Activated CD8-positive, alpha-beta T cell treated with anti-CD3 and anti-CD28 coated beads for 36 hours (primary cell): ENCODE results near the gene RAB18. TPM values are rescaled to one million over a fixed set of nuclear protein-coding genes. Genes with fewer than 3 reads are reported as not detected.
A peak's percentile ranks its signal among the peaks of the same experiment; 100 is the strongest.

Experiments
- ATAC-seq: fragments of 200-7000 bp; cut with Tn5 transposase; one replicate; pipeline ENCODE4 v1.10.0; 2021; ENCODE audit warnings: mild to moderate bottlenecking, moderate library complexity
- CTCF ChIA-PET: fragments of 350-600 bp; sonication (Branson Sonifier 250); formaldehyde crosslinking; loops from one replicate; lab custom pipeline; 2021; ENCODE audit warnings: antibody characterized with exemption; lab: Charles Lee
- POLR2A ChIA-PET: fragments of 350-600 bp; sonication (Branson Sonifier 250); formaldehyde crosslinking; loops from one replicate; lab custom pipeline; 2021; ENCODE audit warnings: antibody characterized with exemption; lab: Charles Lee
- DNase-seq: peaks from one replicate; pipeline ENCODE4 v3.0.0-alpha.2; 2020
- H3K27ac Mint-ChIP-seq: one replicate; pipeline ENCODE4 v1.8.0; 2021; ENCODE audit warnings: mild to moderate bottlenecking, mixed read lengths
- H3K27me3 Mint-ChIP-seq: one replicate; pipeline ENCODE4 v1.8.0; 2021; ENCODE audit warnings: mixed read lengths
- H3K36me3 Mint-ChIP-seq: one replicate; pipeline ENCODE4 v1.8.0; 2021; ENCODE audit warnings: low read depth, mixed read lengths
- H3K4me1 Mint-ChIP-seq: one replicate; pipeline ENCODE4 v1.8.0; 2021; ENCODE audit warnings: low read depth, mixed read lengths
- H3K4me3 Mint-ChIP-seq: one replicate; pipeline ENCODE4 v1.8.0; 2021; ENCODE audit warnings: mild to moderate bottlenecking, moderate library complexity, mixed read lengths
- H3K9me3 Mint-ChIP-seq: one replicate; pipeline ENCODE4 v1.8.0; 2021; ENCODE audit warnings: mixed read lengths
- CTCF ChIP-seq: fragments of 200-600 bp; IDR thresholded peaks from one replicate; pipeline ENCODE4 v1.8.0; 2022; ENCODE audit warnings: antibody characterized with exemption, mild to moderate bottlenecking
- intact Hi-C: fragments of 100-400 bp; cut with micrococcal nuclease; formaldehyde crosslinking; loops from one replicate; pipeline ENCODE4 v1.10.0; 2022
- total RNA-seq, 2 experiments: library from RNA; stranded (reverse); gene quantifications; one replicate each; pipeline ENCODE4 v1.2.3, GENCODE V29; 2021

RAB18 gene
- total RNA-seq, 2 experiments from 2014 or later = 42.0 to 47.2 TPM

DNA sequence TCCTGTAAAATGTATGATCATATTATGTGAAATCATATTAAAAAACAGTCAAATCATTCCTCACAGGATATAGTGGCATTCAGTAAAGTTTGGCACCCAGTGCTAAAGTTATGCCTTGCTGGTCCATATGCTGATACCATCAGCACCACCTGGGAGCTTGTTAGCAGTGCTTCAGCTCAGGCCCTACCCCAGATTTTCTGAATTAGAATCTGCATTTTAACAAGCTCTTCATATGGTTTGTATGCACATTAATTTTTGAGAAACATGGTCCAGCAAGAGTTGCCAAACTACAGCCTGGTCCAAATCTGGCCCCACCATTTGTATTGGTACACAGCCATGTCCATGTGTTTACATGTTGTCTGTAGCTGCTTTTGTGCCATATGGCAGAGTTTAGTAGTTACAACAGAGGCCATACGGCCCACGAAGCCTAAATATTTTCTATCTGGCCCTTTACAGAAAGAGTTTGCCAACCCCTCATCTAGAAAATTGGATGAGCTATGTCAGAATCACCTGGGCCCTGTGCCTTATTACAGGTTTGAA is 30.1 kb downstream of the RAB18 start:
- H3K9me3 Mint-ChIP-seq = no peaks in the 10 kb centered on the region
- no peak overlapping the region for H3K27ac Mint-ChIP-seq
- no peak for ATAC-seq
- H3K27me3 Mint-ChIP-seq = no peaks in the 10 kb centered on the region
- intact Hi-C loops = no loop called here
- DNase-seq = no peak
- H3K4me1 Mint-ChIP-seq = peaks cover 28% of the 10 kb centered on the region
- no peak for TF ChIP-seq CTCF
- ChIA-PET CTCF (interaction anchor here (0.7 to 0.9 kb wide), 2 partner anchors 10 to 29 kb away, joined by 3 read pairs; no protein-coding TSS in a partner anchor), POLR2A (no interaction called here)
- H3K36me3 Mint-ChIP-seq = peaks cover 20% of the 10 kb centered on the region
- H3K4me3 Mint-ChIP-seq = no peak overlapping the region

DNA sequence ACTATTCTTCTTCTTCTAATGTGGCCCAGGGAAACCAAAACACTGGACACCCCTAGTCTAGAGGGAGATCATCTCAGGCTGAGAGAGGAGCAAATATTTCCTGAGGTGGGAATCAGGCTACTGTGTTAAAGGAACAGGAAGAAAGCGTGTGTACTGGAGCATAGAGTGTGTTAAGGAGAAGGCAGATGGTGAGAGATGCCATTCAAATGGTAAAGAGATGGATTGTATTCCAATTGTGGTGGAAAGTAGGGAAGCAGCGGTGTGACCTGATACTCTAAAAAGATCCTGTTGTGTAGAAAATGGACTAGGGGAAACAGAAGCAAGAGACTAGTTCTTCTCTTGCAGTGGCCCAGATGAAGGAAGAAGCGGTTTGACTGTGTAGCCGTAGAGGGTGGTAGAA is 31.2 kb downstream of the RAB18 start:
- ChIA-PET CTCF (no interaction called here), POLR2A (no interaction called here)
- DNase-seq = no peak
- Mint-ChIP-seq H3K4me1 (peaks cover 24% of the 10 kb centered on the region), H3K27me3 (no peaks in the 10 kb centered on the region), H3K4me3 (no peak overlapping the region), H3K36me3 (peaks cover 20% of the 10 kb centered on the region), H3K27ac (no peak overlapping the region), H3K9me3 (no peaks in the 10 kb centered on the region)
- intact Hi-C loops = no loop called here
- TF ChIP-seq CTCF = no peak
- no peak for ATAC-seq

GRCh38 chr10:27536437-27536836 is 32.3 kb downstream of the RAB18 start:
- Mint-ChIP-seq H3K9me3 (no peaks in the 10 kb centered on the region), H3K4me1 (peaks cover 27% of the 10 kb centered on the region), H3K27ac (no peak overlapping the region), H3K27me3 (no peaks in the 10 kb centered on the region), H3K36me3 (peaks cover 26% of the 10 kb centered on the region), H3K4me3 (no peak overlapping the region)
- CTCF ChIA-PET = interaction anchor here (1.3 kb wide), 1 partner anchor 152 kb away, joined by 3 read pairs; no protein-coding TSS in a partner anchor
- POLR2A ChIA-PET = interaction anchor here (0.8 kb wide), 1 partner anchor 590 kb away, joined by 3 read pairs; no protein-coding TSS in a partner anchor
- intact Hi-C loops = no loop called here
- no peak for TF ChIP-seq CTCF
- no peak for DNase-seq
- no peak for ATAC-seq

- H3K4me1 Mint-ChIP-seq = peaks cover 29% of the 10 kb centered on the region
- no peak overlapping the region for H3K4me3 Mint-ChIP-seq
- intact Hi-C loops = no loop called here
- DNase-seq (no peak), ATAC-seq (no peak)
- H3K36me3 Mint-ChIP-seq = peaks cover 27% of the 10 kb centered on the region
- POLR2A ChIA-PET = no interaction called here
- H3K27ac Mint-ChIP-seq = no peak overlapping the region
- no peak for TF ChIP-seq CTCF
- CTCF ChIA-PET = interaction anchor here (1.3 kb wide), 1 partner anchor 151 kb away, joined by 3 read pairs; no protein-coding TSS in a partner anchor
- H3K9me3 Mint-ChIP-seq = no peaks in the 10 kb centered on the region
- no peaks in the 10 kb centered on the region for H3K27me3 Mint-ChIP-seq
Measured at GRCh38 chr10:27537166-27537565, 33.1 kb downstream of the RAB18 start.

GRCh38 chr10:27537787-27538186 is 33.7 kb downstream of the RAB18 start:
- intact Hi-C loops = no loop called here
- ATAC-seq (peak; percentile 34), DNase-seq (no peak)
- Mint-ChIP-seq H3K4me3 (no peak overlapping the region), H3K9me3 (no peaks in the 10 kb centered on the region), H3K27me3 (no peaks in the 10 kb centered on the region), H3K4me1 (peaks cover 32% of the 10 kb centered on the region), H3K27ac (peak overlapping the region; percentile 16), H3K36me3 (peaks cover 29% of the 10 kb centered on the region)
- no peak for TF ChIP-seq CTCF
- POLR2A ChIA-PET = no interaction called here
- CTCF ChIA-PET = no interaction called here
